Uterus (tissue), 2 donors: ENCODE measurements around the gene ADAMTS12.
"Not testable (repeated sequence)": the region's sequence is repeated elsewhere in the genome, so short reads cannot be mapped to it uniquely, and the experiment has no call there.

Experiments
- POLR2A ChIP-seq, 2 donors: fragments of 450-650 bp; IDR thresholded peaks; one replicate each; pipeline ENCODE4 v1.6.1; 2016; ENCODE audit warnings: antibody characterized with exemption in 2 of 2, mild to moderate bottlenecking in 1 of 2, moderate library complexity in 1 of 2
- TF ChIP-seq, protein P1 (sequence below), 4 experiments: fragments of 200-600 bp in 2 of 4; fragments of 450-650 bp in 2 of 4; sonication (generic) in 2 of 4; IDR thresholded peaks; one replicate each; pipeline ENCODE4 v1.5.1; 2016 to 2019; ENCODE audit warnings: antibody characterized with exemption in 4 of 4, mild to moderate bottlenecking in 2 of 4, moderate library complexity in 1 of 4

- TF ChIP-seq, protein P1, sequence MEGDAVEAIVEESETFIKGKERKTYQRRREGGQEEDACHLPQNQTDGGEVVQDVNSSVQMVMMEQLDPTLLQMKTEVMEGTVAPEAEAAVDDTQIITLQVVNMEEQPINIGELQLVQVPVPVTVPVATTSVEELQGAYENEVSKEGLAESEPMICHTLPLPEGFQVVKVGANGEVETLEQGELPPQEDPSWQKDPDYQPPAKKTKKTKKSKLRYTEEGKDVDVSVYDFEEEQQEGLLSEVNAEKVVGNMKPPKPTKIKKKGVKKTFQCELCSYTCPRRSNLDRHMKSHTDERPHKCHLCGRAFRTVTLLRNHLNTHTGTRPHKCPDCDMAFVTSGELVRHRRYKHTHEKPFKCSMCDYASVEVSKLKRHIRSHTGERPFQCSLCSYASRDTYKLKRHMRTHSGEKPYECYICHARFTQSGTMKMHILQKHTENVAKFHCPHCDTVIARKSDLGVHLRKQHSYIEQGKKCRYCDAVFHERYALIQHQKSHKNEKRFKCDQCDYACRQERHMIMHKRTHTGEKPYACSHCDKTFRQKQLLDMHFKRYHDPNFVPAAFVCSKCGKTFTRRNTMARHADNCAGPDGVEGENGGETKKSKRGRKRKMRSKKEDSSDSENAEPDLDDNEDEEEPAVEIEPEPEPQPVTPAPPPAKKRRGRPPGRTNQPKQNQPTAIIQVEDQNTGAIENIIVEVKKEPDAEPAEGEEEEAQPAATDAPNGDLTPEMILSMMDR (IDR thresholded peaks at IDR 0.05): not testable (repeated sequence)
- not testable (repeated sequence) for TF ChIP-seq POLR2A (IDR thresholded peaks at IDR 0.05)
These were observed 23.1 kb upstream of the ADAMTS12 start for GRCh38 chr5:33914844-33915243.
